GM12875 (cell line): ENCODE results near the gene RHOBTB3.

Experiments
- H3K4me3 ChIP-seq: one replicate; pipeline ENCODE4 v1.5.1; 2011; ENCODE audit warnings: low read depth, low read length, control low read depth
- TF ChIP-seq, protein P1 (sequence below): IDR thresholded peaks from 2 replicates; pipeline ENCODE4 v1.5.1; 2011; ENCODE audit warnings: low read depth, mild to moderate bottlenecking, control low read depth, inconsistent platforms, low read length, moderate library complexity, borderline replicate concordance; ENCODE audit not compliant: insufficient read depth

RHOBTB3 gene

DNA sequence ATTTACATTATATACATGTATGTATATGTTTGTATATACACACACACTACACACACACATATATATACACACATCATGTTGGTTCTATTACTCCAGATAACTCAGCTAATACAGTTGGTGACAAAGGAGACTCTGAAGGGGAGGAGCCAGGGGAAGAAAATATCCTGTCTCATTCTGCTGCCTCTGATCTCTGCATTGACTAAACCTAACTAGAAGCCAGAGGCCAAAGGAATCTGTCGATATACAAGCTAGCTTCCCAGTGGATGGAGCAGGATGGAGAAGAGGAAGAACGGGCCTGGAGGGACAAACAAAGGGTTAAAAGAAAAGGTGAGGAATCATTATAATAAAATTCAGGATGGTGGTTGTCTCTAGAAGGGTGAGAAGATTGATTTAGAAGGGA is 13.7 kb upstream of the RHOBTB3 start:
- TF ChIP-seq, protein P1, sequence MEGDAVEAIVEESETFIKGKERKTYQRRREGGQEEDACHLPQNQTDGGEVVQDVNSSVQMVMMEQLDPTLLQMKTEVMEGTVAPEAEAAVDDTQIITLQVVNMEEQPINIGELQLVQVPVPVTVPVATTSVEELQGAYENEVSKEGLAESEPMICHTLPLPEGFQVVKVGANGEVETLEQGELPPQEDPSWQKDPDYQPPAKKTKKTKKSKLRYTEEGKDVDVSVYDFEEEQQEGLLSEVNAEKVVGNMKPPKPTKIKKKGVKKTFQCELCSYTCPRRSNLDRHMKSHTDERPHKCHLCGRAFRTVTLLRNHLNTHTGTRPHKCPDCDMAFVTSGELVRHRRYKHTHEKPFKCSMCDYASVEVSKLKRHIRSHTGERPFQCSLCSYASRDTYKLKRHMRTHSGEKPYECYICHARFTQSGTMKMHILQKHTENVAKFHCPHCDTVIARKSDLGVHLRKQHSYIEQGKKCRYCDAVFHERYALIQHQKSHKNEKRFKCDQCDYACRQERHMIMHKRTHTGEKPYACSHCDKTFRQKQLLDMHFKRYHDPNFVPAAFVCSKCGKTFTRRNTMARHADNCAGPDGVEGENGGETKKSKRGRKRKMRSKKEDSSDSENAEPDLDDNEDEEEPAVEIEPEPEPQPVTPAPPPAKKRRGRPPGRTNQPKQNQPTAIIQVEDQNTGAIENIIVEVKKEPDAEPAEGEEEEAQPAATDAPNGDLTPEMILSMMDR: no peak
- no peak overlapping the region for H3K4me3 ChIP-seq

DNA sequence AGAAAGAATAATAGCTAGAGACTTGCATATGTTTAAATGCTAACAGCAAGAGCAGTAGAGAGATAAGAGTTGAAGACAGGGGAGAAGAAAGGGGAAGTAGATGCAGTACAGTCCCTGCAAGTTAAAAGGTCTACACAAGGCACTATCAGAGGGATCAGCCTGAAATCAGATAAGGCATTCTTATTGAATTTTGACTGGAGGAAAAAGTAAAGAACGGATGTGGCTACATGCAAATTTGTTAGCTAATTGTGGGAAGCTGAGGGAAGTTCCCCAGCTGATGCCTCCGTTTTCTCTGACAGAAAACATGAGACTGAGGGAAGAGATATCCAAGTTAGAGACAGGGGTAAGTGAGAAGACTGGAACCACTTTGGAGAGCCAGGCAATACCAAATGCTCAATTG is 12.9 kb upstream of the RHOBTB3 start:
- H3K4me3 ChIP-seq: no peak overlapping the region

DNA sequence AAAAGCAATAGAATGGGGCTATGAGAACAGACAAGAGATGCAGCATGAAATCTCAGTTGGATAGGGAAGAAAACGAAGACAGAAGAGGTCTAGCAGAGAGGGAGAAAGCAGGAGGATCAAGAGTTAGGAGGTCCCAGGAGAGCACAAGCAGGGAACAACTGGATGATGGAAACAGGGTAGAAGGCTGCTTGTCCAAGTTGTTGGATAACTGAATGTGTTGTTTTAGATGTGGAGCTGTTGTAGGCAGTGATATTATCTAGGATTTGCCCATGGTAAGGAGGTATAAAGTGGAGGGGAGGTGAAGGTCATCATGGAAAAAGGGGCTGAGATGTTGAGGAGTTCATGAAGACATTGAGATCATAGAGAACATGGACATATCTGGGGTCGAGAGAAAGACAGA is 12.4 kb upstream of the RHOBTB3 start:
- no peak overlapping the region for H3K4me3 ChIP-seq
- TF ChIP-seq, protein P1: no peak

More for the DNA sequence above, 12.9 kb upstream of the RHOBTB3 start:
- TF ChIP-seq, protein P1: no peak

GRCh38 chr5:95720094-95720786 is 10.9 kb upstream of the RHOBTB3 start:
- TF ChIP-seq, protein P1: no peak
- H3K4me3 ChIP-seq: no peak overlapping the region

- H3K4me3 ChIP-seq: no peak overlapping the region
- TF ChIP-seq, protein P1: no peak
These were observed 9.4 kb upstream of the RHOBTB3 start for GRCh38 chr5:95721582-95722295.

GRCh38 chr5:95723632-95724369 is 7.3 kb upstream of the RHOBTB3 start:
- no peak overlapping the region for H3K4me3 ChIP-seq
- TF ChIP-seq, protein P1: no peak
